HepG2 (cell line): ENCODE results near the gene SLC20A1. TPM values are rescaled to one million over a fixed set of nuclear protein-coding genes. Genes with fewer than 3 reads are reported as not detected.

Source experiments
- ATAC-seq: fragments of 200-7000 bp; cut with Tn5 transposase; 3 replicates; pipeline ENCODE4 v1.9.1; 2020; ENCODE audit warnings: mild to moderate bottlenecking, moderate library complexity
- BruUV-seq: library from RNA; stranded (reverse); fragments of 400-500 nt; replicated peaks from 2 replicates; lab custom pipeline; 2021; lab: Mats Ljungman, UMichigan
- CTCF ChIA-PET: fragments of 300-600 bp; formaldehyde crosslinking; extraction: SDS; loops from one replicate; lab custom pipeline; 2021; ENCODE audit warnings: low total read pairs, inconsistent platforms, low intra/inter-chr PET ratio; lab: Yijun Ruan, JAX
- POLR2A ChIA-PET: fragments of 350-600 bp; sonication (Branson Sonifier 250); formaldehyde crosslinking; loops from one replicate; lab custom pipeline; 2020; ENCODE audit warnings: antibody characterized with exemption, inconsistent platforms; lab: Yijun Ruan, JAX
- DNase-seq: peaks from one replicate; pipeline ENCODE4 v3.0.0-alpha.2; 2015; ENCODE audit warnings: low spot score
- FAIRE-seq: peaks from 3 replicates; lab custom pipeline; 2011; peaks lifted over from hg19 to GRCh38; lab: Jason Lieb, UNC
- H2AFZ ChIP-seq: one replicate; pipeline ENCODE4 v1.6.1; 2011; ENCODE audit warnings: low read length, inconsistent platforms
- H3K27ac ChIP-seq: fragments of 300-600 bp; 3 replicates; pipeline ENCODE4 v1.8.0; 2011; ENCODE audit warnings: mixed run types, mild to moderate bottlenecking, mixed read lengths, low read length, inconsistent platforms; ENCODE audit not compliant: insufficient read depth; ENCODE audit errors: extremely low read length
- H3K27me3 ChIP-seq, 2 experiments: fragments of 200-600 bp in 1 of 2; 2 replicates in 1 of 2; 3 replicates in 1 of 2; pipeline versions ENCODE4 v1.6.0 to v1.8.0; 2011; ENCODE audit warnings: low read length in 2 of 2, mild to moderate bottlenecking in 2 of 2, moderate library complexity in 2 of 2, inconsistent platforms in 1 of 2; ENCODE audit not compliant: insufficient read depth in 2 of 2, control insufficient read depth in 1 of 2
- H3K36me3 ChIP-seq, 2 experiments: fragments of 200-600 bp in 1 of 2; replicated peaks in 1 of 2; 2 replicates in 1 of 2; 3 replicates in 1 of 2; pipeline versions ENCODE4 v1.5.1 to v1.8.0; 2011; ENCODE audit warnings: low read length in 2 of 2, inconsistent platforms in 1 of 2; ENCODE audit not compliant: insufficient read depth in 2 of 2, control insufficient read depth in 1 of 2
- H3K4me1 ChIP-seq: 2 replicates; pipeline ENCODE4 v1.5.1; 2012; ENCODE audit warnings: low read length, inconsistent platforms; ENCODE audit not compliant: insufficient read depth
- H3K4me2 ChIP-seq: 2 replicates; pipeline ENCODE4 v1.6.0; 2011; ENCODE audit warnings: low read depth, low read length, inconsistent platforms
- H3K4me3 ChIP-seq, 3 experiments: fragments of 200-600 bp in 1 of 3; sonication (generic), shearing (Covaris generic) in 1 of 3; replicated peaks in 1 of 3; 2 replicates each; pipeline ENCODE4 v1.5.1; 2011 to 2016; ENCODE audit warnings: low read length in 3 of 3, inconsistent platforms in 2 of 3, low read depth in 2 of 3, mild to moderate bottlenecking in 2 of 3, control low read depth in 1 of 3, mixed read lengths in 1 of 3; ENCODE audit not compliant: insufficient read depth in 1 of 3
- H3K79me2 ChIP-seq: one replicate; pipeline ENCODE4 v1.6.1; 2011; ENCODE audit warnings: low read length, inconsistent platforms; ENCODE audit not compliant: insufficient read depth
- H3K9ac ChIP-seq: 2 replicates; pipeline ENCODE4 v1.6.0; 2011; ENCODE audit warnings: mild to moderate bottlenecking, low read depth, low read length, inconsistent platforms; ENCODE audit not compliant: insufficient read depth
- H3K9me3 ChIP-seq: 2 replicates; pipeline ENCODE4 v1.5.1; 2012; ENCODE audit warnings: mild to moderate bottlenecking, low read length
- H4K20me1 ChIP-seq: 2 replicates; pipeline ENCODE4 v1.6.0; 2011; ENCODE audit warnings: inconsistent platforms, mild to moderate bottlenecking, low read length, moderate library complexity; ENCODE audit not compliant: insufficient read depth
- AKAP8 ChIP-seq: sonication (generic); formaldehyde crosslinking; IDR thresholded peaks from 2 replicates; pipeline ENCODE4 v1.5.1; 2020; ENCODE audit warnings: mild to moderate bottlenecking, missing genetic modification reagents
- NFIC ChIP-seq: IDR thresholded peaks from 2 replicates; pipeline ENCODE4 v1.6.1; 2012; ENCODE audit warnings: mild to moderate bottlenecking, low read length, inconsistent platforms
- PPARG ChIP-seq: conservative IDR thresholded peaks from 2 replicates; pipeline ENCODE4 v1.6.1; 2016; ENCODE audit warnings: missing biosample characterization, missing genetic modification reagents
- SALL2 ChIP-seq: sonication (generic); formaldehyde crosslinking; IDR thresholded peaks from 2 replicates; pipeline ENCODE4 v1.8.1; 2023; ENCODE audit warnings: mild to moderate bottlenecking, missing genetic modification reagents, inconsistent platforms
- SMARCC2 ChIP-seq: fragments of 450-650 bp; IDR thresholded peaks from 2 replicates; pipeline ENCODE4 v1.6.1; 2017; ENCODE audit warnings: antibody characterized with exemption, mild to moderate bottlenecking
- SPEN ChIP-seq: sonication (generic); formaldehyde crosslinking; IDR thresholded peaks from 2 replicates; pipeline ENCODE4 v1.5.1; 2020; ENCODE audit warnings: low read depth, mild to moderate bottlenecking, missing genetic modification reagents
- ZBTB38 ChIP-seq: sonication (generic); formaldehyde crosslinking; IDR thresholded peaks from 2 replicates; pipeline ENCODE4 v1.5.1; 2020; ENCODE audit warnings: mild to moderate bottlenecking, missing genetic modification reagents
- ZNF232 ChIP-seq: sonication (generic); formaldehyde crosslinking; IDR thresholded peaks from 2 replicates; pipeline ENCODE4 v1.4.0; 2020; ENCODE audit warnings: missing genetic modification reagents, borderline replicate concordance
- ZNF724P ChIP-seq: sonication (generic); formaldehyde crosslinking; IDR thresholded peaks from 2 replicates; pipeline ENCODE4 v1.8.0; 2022; ENCODE audit warnings: missing genetic modification reagents, borderline replicate concordance
- ZSCAN22 ChIP-seq: sonication (generic); formaldehyde crosslinking; IDR thresholded peaks from 2 replicates; pipeline ENCODE4 v1.4.0; 2020; ENCODE audit warnings: mild to moderate bottlenecking, missing genetic modification reagents
- WGBS: methylation state at CpG from one replicate; pipeline ENCODE4 v1.1.6; 2017; ENCODE audit warnings: low lambda C conversion rate; 5-methylcytosine and 5-hydroxymethylcytosine counted together
- in situ Hi-C: cut with HindIII; loops from 2 replicates; pipeline ENCODE4 v1.10.0; 2017; ENCODE audit warnings: low pct_unique_long_range_greater_than_20kb; ENCODE audit not compliant: extremely low pct_ligation_motif_present
- intact Hi-C: fragments of 100-400 bp; cut with micrococcal nuclease; formaldehyde crosslinking; loops from one replicate; pipeline ENCODE4 v1.10.0; 2022; ENCODE audit not compliant: unreplicated experiment
- polyA plus RNA-seq, 8 experiments: library from polyadenylated mRNA; depleted of rRNA in 3 of 8; stranded (reverse) in 7 of 8; unstranded in 1 of 8; fragments of >200 nt; fragmentation: Illumina TruSeq in 4 of 8; extraction: Trizol in 4 of 8; gene quantifications; 2 replicates each; pipeline versions ENCODE4 v1.2.1 to v1.2.3, GENCODE V29; 2011 to 2016; ENCODE audit warnings: low read depth in 4 of 8, missing spikeins in 1 of 8, mixed read lengths in 1 of 8; ENCODE audit not compliant: insufficient read depth in 1 of 8
- total RNA-seq, 5 experiments: library from RNA; depleted of rRNA; stranded (reverse); fragments of >200 nt; fragmentation: Illumina TruSeq; extraction: Trizol; gene quantifications; 2 replicates each; pipeline ENCODE4 v1.2.3, GENCODE V29; 2016; ENCODE audit warnings: low read depth in 1 of 5
- TF ChIP-seq, protein P1 (sequence below): sonication (generic); formaldehyde crosslinking; IDR thresholded peaks from 2 replicates; pipeline ENCODE4 v1.9.0; 2021; ENCODE audit warnings: missing genetic modification reagents, mild to moderate bottlenecking, borderline replicate concordance
- TF ChIP-seq, protein P2 (sequence below): sonication (generic); formaldehyde crosslinking; IDR thresholded peaks from 2 replicates; pipeline ENCODE4 v1.5.0; 2020; ENCODE audit warnings: missing genetic modification reagents
- TF ChIP-seq, protein P3 (sequence below): sonication (generic); formaldehyde crosslinking; conservative IDR thresholded peaks from 2 replicates; pipeline ENCODE4 v1.4.0; 2020; ENCODE audit warnings: missing genetic modification reagents
- TF ChIP-seq, protein P4 (sequence below): sonication (generic); formaldehyde crosslinking; IDR thresholded peaks from 2 replicates; pipeline ENCODE4 v1.8.0; 2022; ENCODE audit warnings: missing genetic modification reagents, low read depth, mild to moderate bottlenecking, borderline replicate concordance
- TF ChIP-seq, protein P5 (sequence below): sonication (generic); formaldehyde crosslinking; IDR thresholded peaks from 2 replicates; pipeline ENCODE4 v1.8.0; 2022; ENCODE audit warnings: mild to moderate bottlenecking, missing genetic modification reagents, borderline replicate concordance

Gene SLC20A1
- total and polyA plus RNA-seq, 2 of the 13 experiments (the other 11 are each of a cell fraction or from before 2014, with no cell fraction given): 54.0 to 85.9 TPM

DNA sequence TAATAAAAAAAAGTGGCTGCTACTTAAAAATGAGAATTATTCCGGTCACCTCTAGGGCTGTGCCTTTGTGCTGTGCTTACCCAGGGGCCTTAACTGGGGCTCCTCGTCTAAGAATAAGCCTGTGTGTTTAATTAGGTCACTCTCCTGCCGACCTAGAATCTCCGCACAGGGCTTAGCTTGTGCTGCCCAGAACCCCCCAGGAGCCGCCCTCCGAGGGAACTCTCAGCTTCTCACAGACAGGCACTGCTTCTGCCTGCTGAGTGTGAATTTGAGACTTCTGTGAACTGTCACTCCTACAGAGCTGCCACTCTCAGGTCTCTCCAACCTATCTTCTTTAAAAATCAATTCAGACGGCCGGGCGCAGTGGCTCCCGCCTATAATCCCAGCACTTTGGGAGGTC lies 63.2 kb downstream of the SLC20A1 start:
- no TSS peak for BruUV-seq
- 21% methylated on average over 8 of the region's 10 CpGs for WGBS
- no peak for FAIRE-seq
- Histone ChIP-seq H3K4me1 (peaks cover 15% of the 10 kb centered on the region), H4K20me1 (no peaks in the 10 kb centered on the region), H3K9me3 (no peaks in the 10 kb centered on the region), H3K9ac (no peak overlapping the region), H3K27ac (no peak overlapping the region), H3K4me3 (no peak overlapping the region), H3K4me2 (no peak overlapping the region), H3K79me2 (no peaks in the 10 kb centered on the region), H3K36me3 (no peaks in the 10 kb centered on the region), H3K27me3 (peaks cover 2 to 33% of the 10 kb centered on the region in 2 experiments; a peak in 4 of 5 replicates), H2AFZ (no peak overlapping the region)
- no peak for ATAC-seq
- in situ Hi-C loops (no loop called here), intact Hi-C loops (no loop called here)
- no peak for DNase-seq
- TF ChIP-seq ZNF232 (no peak), SMARCC2 (no peak), AKAP8 (CRISPR knock-in tag) (no peak), SPEN (CRISPR knock-in tag) (no peak), ZNF724P (CRISPR knock-in tag) (no peak), PPARG (CRISPR knock-in tag) (no peak), ZSCAN22 (no peak), NFIC (no peak), ZBTB38 (CRISPR knock-in tag) (no peak), SALL2 (CRISPR knock-in tag) (no peak)
- TF ChIP-seq, protein P1, sequence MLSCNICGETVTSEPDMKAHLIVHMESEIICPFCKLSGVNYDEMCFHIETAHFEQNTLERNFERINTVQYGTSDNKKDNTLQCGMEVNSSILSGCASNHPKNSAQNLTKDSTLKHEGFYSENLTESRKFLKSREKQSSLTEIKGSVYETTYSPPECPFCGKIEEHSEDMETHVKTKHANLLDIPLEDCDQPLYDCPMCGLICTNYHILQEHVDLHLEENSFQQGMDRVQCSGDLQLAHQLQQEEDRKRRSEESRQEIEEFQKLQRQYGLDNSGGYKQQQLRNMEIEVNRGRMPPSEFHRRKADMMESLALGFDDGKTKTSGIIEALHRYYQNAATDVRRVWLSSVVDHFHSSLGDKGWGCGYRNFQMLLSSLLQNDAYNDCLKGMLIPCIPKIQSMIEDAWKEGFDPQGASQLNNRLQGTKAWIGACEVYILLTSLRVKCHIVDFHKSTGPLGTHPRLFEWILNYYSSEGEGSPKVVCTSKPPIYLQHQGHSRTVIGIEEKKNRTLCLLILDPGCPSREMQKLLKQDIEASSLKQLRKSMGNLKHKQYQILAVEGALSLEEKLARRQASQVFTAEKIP: no peak
- TF ChIP-seq, protein P2, sequence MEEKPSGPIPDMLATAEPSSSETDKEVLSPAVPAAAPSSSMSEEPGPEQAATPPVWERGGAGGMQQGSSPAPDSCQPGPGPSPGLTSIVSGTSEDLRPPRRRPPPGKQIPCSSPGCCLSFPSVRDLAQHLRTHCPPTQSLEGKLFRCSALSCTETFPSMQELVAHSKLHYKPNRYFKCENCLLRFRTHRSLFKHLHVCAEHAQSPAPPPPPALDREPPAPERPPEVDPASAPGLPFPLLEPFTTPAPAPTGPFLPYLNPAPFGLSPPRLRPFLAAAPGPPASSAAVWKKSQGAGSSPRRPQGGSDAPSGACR (CRISPR knock-in tag): no peak
- TF ChIP-seq, protein P3, sequence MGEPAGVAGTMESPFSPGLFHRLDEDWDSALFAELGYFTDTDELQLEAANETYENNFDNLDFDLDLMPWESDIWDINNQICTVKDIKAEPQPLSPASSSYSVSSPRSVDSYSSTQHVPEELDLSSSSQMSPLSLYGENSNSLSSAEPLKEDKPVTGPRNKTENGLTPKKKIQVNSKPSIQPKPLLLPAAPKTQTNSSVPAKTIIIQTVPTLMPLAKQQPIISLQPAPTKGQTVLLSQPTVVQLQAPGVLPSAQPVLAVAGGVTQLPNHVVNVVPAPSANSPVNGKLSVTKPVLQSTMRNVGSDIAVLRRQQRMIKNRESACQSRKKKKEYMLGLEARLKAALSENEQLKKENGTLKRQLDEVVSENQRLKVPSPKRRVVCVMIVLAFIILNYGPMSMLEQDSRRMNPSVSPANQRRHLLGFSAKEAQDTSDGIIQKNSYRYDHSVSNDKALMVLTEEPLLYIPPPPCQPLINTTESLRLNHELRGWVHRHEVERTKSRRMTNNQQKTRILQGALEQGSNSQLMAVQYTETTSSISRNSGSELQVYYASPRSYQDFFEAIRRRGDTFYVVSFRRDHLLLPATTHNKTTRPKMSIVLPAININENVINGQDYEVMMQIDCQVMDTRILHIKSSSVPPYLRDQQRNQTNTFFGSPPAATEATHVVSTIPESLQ: no peak
- TF ChIP-seq, protein P4, sequence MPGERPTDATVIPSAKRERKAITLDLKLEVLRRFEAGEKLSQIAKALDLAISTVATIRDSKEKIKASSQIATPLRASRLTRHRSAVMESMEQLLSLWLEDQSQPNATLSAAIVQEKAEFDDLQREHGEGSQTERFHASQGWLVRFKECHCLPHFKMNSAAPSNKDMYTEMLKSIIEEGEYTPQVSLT (CRISPR knock-in tag): no peak
- TF ChIP-seq, protein P5, sequence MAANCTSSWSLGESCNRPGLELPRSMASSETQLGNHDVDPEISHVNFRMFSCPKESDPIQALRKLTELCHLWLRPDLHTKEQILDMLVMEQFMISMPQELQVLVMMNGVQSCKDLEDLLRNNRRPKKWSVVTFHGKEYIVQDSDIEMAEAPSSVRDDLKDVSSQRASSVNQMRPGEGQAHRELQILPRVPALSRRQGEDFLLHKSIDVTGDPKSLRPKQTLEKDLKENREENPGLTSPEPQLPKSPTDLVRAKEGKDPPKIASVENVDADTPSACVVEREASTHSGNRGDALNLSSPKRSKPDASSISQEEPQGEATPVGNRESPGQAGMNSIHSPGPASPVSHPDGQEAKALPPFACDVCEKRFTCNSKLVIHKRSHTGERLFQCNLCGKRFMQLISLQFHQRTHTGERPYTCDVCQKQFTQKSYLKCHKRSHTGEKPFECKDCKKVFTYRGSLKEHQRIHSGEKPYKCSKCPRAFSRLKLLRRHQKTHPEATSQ (CRISPR knock-in tag): no peak
- CTCF ChIA-PET: no interaction called here
- POLR2A ChIA-PET: no interaction called here
